NB4 (cell line): ENCODE data around the gene L3MBTL4.

ENCODE experiments used
- MYC ChIP-seq: IDR thresholded peaks from 2 replicates; pipeline ENCODE4 v1.6.1; 2011; ENCODE audit warnings: low read depth, low read length
- POLR2A ChIP-seq: IDR thresholded peaks from 2 replicates; pipeline ENCODE4 v1.6.1; 2011; ENCODE audit warnings: mild to moderate bottlenecking; ENCODE audit not compliant: insufficient read length; ENCODE audit errors: extremely low read depth
- TF ChIP-seq, protein P1 (sequence below): IDR thresholded peaks from one replicate; pipeline ENCODE4 v1.5.1; 2012; ENCODE audit warnings: low read depth, low read length
- TF ChIP-seq, protein P2 (sequence below): IDR thresholded peaks from 2 replicates; pipeline ENCODE4 v1.6.1; 2011; ENCODE audit warnings: low read depth, low read length

- TF ChIP-seq, protein P1, sequence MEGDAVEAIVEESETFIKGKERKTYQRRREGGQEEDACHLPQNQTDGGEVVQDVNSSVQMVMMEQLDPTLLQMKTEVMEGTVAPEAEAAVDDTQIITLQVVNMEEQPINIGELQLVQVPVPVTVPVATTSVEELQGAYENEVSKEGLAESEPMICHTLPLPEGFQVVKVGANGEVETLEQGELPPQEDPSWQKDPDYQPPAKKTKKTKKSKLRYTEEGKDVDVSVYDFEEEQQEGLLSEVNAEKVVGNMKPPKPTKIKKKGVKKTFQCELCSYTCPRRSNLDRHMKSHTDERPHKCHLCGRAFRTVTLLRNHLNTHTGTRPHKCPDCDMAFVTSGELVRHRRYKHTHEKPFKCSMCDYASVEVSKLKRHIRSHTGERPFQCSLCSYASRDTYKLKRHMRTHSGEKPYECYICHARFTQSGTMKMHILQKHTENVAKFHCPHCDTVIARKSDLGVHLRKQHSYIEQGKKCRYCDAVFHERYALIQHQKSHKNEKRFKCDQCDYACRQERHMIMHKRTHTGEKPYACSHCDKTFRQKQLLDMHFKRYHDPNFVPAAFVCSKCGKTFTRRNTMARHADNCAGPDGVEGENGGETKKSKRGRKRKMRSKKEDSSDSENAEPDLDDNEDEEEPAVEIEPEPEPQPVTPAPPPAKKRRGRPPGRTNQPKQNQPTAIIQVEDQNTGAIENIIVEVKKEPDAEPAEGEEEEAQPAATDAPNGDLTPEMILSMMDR: no peak
- TF ChIP-seq POLR2A: no peak
- TF ChIP-seq, protein P2, sequence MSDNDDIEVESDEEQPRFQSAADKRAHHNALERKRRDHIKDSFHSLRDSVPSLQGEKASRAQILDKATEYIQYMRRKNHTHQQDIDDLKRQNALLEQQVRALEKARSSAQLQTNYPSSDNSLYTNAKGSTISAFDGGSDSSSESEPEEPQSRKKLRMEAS: no peak
- no peak for TF ChIP-seq MYC
Measured at GRCh38 chr18:5986257-5986931, 428.3 kb downstream of the L3MBTL4 start.
